Right lobe of liver (tissue), 6 donors: ENCODE measurements around the gene CUL3. TPM values are rescaled to one million over a fixed set of nuclear protein-coding genes. Genes with fewer than 3 reads are reported as not detected.
"Not testable (repeated sequence)": the region's sequence is repeated elsewhere in the genome, so short reads cannot be mapped to it uniquely, and the experiment has no call there.

ENCODE experiments used
- ATAC-seq, 4 donors: fragments of 200-7000 bp; cut with Tn5 transposase; one replicate each; pipeline ENCODE4 v1.9.1; 2020; ENCODE audit warnings: mild to moderate bottlenecking in 4 of 4, moderate library complexity in 4 of 4
- DNase-seq, 3 donors: peaks; one replicate each; pipeline ENCODE4 v3.0.0-alpha.2; 2020
- H3K27ac ChIP-seq, 3 donors: fragments of 200-600 bp; one replicate each; pipeline ENCODE4 v1.8.0; 2022
- H3K27me3 ChIP-seq, 2 donors: fragments of 200-600 bp; one replicate each; pipeline ENCODE4 v1.8.0; 2022
- H3K36me3 ChIP-seq, 4 donors: fragments of 200-600 bp; sonication (generic) in 1 of 4; one replicate each; pipeline versions ENCODE4 v1.5.1 to v1.8.0; 2017 to 2022; ENCODE audit warnings: control low read depth in 1 of 4
- H3K4me1 ChIP-seq, 4 donors: fragments of 200-600 bp; sonication (generic) in 1 of 4; one replicate each; pipeline versions ENCODE4 v1.5.1 to v1.8.0; 2017 to 2022; ENCODE audit warnings: control low read depth in 1 of 4
- H3K4me3 ChIP-seq, 3 donors: fragments of 200-600 bp; one replicate each; pipeline ENCODE4 v1.8.0; 2022
- H3K9me3 ChIP-seq, 4 donors: fragments of 200-600 bp; sonication (generic) in 1 of 4; one replicate each; pipeline versions ENCODE4 v1.5.1 to v1.8.0; 2017 to 2022; ENCODE audit warnings: control low read depth in 1 of 4
- POLR2A ChIP-seq: fragments of 450-650 bp; IDR thresholded peaks from one replicate; pipeline ENCODE4 v1.6.1; 2017; ENCODE audit warnings: antibody characterized with exemption, mild to moderate bottlenecking
- WGBS: methylation state at CpG from one replicate; pipeline ENCODE4 v1.1.6; 2018; ENCODE audit warnings: low coverage, low lambda C conversion rate; ENCODE audit not compliant: insufficient coverage; ENCODE audit errors: missing lambda C conversion rate; 5-methylcytosine and 5-hydroxymethylcytosine counted together
- intact Hi-C, 2 donors: fragments of 100-400 bp; cut with DNase I; formaldehyde crosslinking; loops; one replicate each; pipeline versions ENCODE4 v1.11.2 to v1.14.1; 2022
- total RNA-seq, 6 experiments: library from RNA; depleted of rRNA in 2 of 6; stranded (reverse); fragments of >200 nt in 2 of 6; fragmentation: NEBNext Ultra II Directional in 3 of 6; extraction: Animal tissue kit (Norgen Biotek cat#: 25700) in 3 of 6; gene quantifications; one replicate each; pipeline versions ENCODE4 v1.1.0 to v1.2.4, GENCODE V29; 2016 to 2023
- TF ChIP-seq, protein P1 (sequence below), 4 donors: fragments of 200-600 bp in 3 of 4; fragments of 450-650 bp in 1 of 4; IDR thresholded peaks; one replicate each; pipeline versions ENCODE4 v1.5.1 to v1.8.0; 2016 to 2022; ENCODE audit warnings: antibody characterized with exemption in 4 of 4, mild to moderate bottlenecking in 2 of 4
- donor health status: DM: no; HTN: yes; CAD: no.
- donor health status: DM: no; HTN: no; CAD: no.
- donor health status: DM: no; HTN: no; CAD: no.
- donor health status: DM: no; HTN: yes; CAD: no.
- donor health status: DM: no; HTN: yes; CAD: no.

Gene CUL3
- total RNA-seq, 6 experiments from 2014 or later, result 30.3 to 46.2 (median 40.3) TPM

DNA sequence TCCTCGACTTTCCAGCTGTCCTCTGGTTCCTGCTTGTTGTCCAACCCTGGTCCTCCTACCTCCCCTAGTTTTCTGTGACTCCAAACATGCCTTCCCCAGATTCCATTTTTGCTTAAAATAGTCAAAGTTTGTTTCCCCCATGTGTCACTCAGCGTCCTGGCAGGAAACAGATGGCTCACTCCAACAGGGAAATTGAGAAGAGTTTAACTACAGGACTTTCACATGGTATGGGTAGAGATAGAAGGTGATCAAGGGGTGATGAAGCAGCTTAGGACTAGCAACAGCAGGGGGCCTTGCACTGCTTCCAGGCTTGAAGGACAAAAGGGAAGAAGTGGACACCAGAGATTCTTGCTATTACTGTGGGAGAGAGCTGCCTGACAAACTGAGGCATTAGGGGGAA is 6.1 kb upstream of the CUL3 start:
- TF ChIP-seq POLR2A, result no peak
- TF ChIP-seq, protein P1, sequence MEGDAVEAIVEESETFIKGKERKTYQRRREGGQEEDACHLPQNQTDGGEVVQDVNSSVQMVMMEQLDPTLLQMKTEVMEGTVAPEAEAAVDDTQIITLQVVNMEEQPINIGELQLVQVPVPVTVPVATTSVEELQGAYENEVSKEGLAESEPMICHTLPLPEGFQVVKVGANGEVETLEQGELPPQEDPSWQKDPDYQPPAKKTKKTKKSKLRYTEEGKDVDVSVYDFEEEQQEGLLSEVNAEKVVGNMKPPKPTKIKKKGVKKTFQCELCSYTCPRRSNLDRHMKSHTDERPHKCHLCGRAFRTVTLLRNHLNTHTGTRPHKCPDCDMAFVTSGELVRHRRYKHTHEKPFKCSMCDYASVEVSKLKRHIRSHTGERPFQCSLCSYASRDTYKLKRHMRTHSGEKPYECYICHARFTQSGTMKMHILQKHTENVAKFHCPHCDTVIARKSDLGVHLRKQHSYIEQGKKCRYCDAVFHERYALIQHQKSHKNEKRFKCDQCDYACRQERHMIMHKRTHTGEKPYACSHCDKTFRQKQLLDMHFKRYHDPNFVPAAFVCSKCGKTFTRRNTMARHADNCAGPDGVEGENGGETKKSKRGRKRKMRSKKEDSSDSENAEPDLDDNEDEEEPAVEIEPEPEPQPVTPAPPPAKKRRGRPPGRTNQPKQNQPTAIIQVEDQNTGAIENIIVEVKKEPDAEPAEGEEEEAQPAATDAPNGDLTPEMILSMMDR (IDR thresholded peaks at IDR 0.05), result no peak
- 52% methylated on average over 2 of the region's 2 CpGs for WGBS
- Histone ChIP-seq H3K4me1 (no peaks in the 10 kb centered on the region), H3K9me3 (no peaks in the 10 kb centered on the region), H3K36me3 (no peaks in the 10 kb centered on the region), H3K27ac (no peak overlapping the region), H3K27me3 (no peaks in the 10 kb centered on the region), H3K4me3 (no peak overlapping the region)
- DNase-seq, result no peak
- intact Hi-C loops, result no loop called here
- no peak for ATAC-seq

DNA sequence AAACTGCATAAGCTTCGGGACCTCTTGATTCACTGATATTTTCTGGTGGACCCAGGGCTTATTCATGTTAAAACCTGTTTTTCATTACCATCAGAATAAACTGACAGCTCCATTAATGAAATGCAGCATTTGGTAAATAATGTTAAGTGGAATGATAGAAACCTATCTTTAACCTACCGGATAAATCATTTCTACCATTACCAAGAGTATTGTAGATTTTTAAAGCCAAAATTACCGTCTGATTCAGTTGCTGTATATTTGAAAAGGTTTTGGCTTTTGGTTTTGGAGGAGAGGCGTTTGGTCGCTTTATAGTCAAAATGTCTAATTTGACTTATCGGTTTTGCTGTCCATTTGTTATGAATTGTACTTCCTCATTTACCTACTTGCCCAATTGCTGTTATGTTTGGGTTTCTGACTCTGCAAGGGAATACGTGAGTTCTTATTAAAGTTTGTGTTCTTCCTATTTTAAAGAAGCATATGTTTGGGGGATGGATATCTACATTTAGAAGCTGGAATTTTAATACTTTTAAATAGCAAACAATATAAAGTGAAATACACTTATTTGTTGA is 1.0 kb upstream of the CUL3 start:
- no peaks in the 10 kb centered on the region for H3K36me3 ChIP-seq
- 11% methylated on average over 7 of the region's 7 CpGs for WGBS
- peak overlapping the region; percentile 16 to 31 (median 19) for H3K27ac ChIP-seq
- DNase-seq, result no peak
- intact Hi-C loops, result no loop called here
- H3K4me1 ChIP-seq, result peaks cover 0 to 10% (median 2%) of the 10 kb centered on the region in 4 donors
- H3K9me3 ChIP-seq, result no peaks in the 10 kb centered on the region
- ATAC-seq, result no peak
- TF ChIP-seq POLR2A, result no peak
- TF ChIP-seq, protein P1 (IDR thresholded peaks at IDR 0.05), result no peak
- H3K27me3 ChIP-seq, result no peaks in the 10 kb centered on the region
- peak overlapping the region; percentile 50 to 77 (median 72) for H3K4me3 ChIP-seq

DNA sequence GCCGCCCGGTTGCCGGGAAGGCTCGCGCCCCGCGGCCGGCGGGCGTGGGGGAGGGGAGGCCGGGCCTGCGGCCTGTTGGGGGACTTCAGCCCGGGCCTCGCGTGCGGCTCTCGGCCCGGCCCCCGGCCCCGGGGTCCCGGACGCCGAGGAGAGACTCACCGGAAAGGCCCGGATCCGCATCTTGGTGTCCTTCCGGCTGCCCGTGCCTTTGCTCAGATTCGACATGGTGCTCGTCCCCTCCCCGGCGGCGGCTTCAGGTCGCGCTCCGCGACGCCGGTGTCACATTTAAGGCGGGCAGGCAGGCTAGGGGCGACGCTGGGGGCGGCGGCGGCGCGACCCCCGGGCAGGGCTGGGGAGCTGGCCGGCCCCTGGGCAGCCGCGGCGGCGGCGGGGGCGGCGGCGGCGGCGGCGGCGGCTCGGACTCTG is 365 bp downstream of the CUL3 start:
- H3K36me3 ChIP-seq, result no peaks in the 10 kb centered on the region
- no peaks in the 10 kb centered on the region for H3K9me3 ChIP-seq
- peaks cover 0 to 14% (median 3%) of the 10 kb centered on the region in 4 donors for H3K4me1 ChIP-seq
- peak overlapping the region; percentile 63 to 77 (median 75) for H3K4me3 ChIP-seq
- peak overlapping the region; percentile 81 to 87 (median 84) for H3K27ac ChIP-seq
- ATAC-seq (no peak), DNase-seq (peak; percentile 61 to 76 (median 69))
- intact Hi-C loops, result no loop called here
- WGBS, result 0% methylated on average over 7 of the region's 62 CpGs
- no peaks in the 10 kb centered on the region for H3K27me3 ChIP-seq
- no peak for TF ChIP-seq POLR2A
- TF ChIP-seq, protein P1 (IDR thresholded peaks at IDR 0.05), result no peak

DNA sequence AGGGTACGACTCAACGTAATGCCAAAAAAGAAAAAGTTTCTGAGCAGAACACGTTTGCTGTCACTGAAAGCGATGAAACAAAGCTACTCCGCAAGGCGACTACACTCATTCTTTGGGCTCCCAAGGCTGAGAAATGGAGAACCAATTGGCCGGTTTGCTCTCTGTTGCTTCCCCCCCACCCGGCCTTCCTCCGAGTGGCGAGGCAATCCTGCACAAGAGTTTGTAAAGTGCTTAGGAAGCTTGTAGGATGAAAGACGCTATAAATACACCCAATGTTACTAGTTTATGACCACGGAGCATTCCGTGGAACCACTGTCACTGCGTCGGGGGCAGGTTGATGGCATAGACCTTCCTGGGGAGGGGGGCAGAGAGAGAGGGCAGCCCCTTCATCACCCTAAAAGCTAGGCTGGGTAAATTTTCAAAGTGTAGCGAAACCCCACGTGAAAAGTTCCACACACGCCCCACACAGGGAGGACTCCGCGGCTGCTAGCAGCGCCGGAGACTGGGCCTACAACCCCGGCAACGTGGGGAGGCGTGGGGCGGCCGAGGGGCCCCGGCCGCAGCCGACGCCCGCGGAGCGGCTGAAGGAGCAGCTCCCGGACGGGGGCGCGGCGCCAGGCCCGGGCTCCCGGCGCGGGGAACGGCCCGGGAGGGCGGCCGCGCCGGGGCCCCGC is 915 bp downstream of the CUL3 start:
- Histone ChIP-seq H3K27ac (peak overlapping the region; percentile 34 to 87 (median 45)), H3K4me1 (peaks cover 0 to 14% (median 6%) of the 10 kb centered on the region in 4 donors), H3K9me3 (no peaks in the 10 kb centered on the region), H3K36me3 (no peaks in the 10 kb centered on the region), H3K27me3 (no peaks in the 10 kb centered on the region), H3K4me3 (peak overlapping the region; percentile 63 to 77 (median 75))
- DNase-seq (peak in 2 of 3 donors; percentile 39 to 54), ATAC-seq (no peak)
- 2% methylated on average over 15 of the region's 50 CpGs for WGBS
- no peak for TF ChIP-seq POLR2A
- TF ChIP-seq, protein P1 (IDR thresholded peaks at IDR 0.05), result no peak
- intact Hi-C loops, result no loop called here

DNA sequence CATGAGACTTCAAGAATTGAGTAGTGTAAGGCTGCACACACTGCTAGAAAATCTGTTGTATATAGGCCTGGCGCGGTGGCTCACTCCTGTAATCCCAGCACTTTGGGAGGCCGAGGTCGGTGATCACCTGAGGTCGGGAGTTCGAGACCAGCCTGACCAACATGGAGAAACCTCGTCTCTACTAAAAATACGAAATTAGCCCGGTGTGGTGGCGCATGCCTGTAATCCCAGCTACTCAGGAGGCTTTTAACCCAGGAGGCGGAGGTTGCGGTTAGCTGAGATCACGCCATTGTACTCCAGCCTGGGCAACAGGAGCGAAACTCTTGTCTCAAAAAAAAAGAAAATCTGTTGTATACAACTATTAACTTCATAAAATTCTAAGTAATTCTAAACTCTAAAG is 2.1 kb downstream of the CUL3 start:
- H3K4me1 ChIP-seq, result peaks cover 0 to 20% (median 7%) of the 10 kb centered on the region in 4 donors
- H3K4me3 ChIP-seq, intact Hi-C loops, H3K27ac ChIP-seq, DNase-seq, ATAC-seq, H3K9me3 ChIP-seq, H3K36me3 ChIP-seq, H3K27me3 ChIP-seq: not testable (repeated sequence)
- WGBS, result 91% methylated on average over 7 of the region's 14 CpGs
